Activated CD4-positive, alpha-beta T cell treated with anti-CD3 and anti-CD28 coated beads, Interleukin-10, Interleukin-2, amounts not matched to agents 100 ng/mL and 50 ng/mL, durations not matched to agents 16 hours and 8 hours (primary cell): ENCODE data around the gene LRRC40.
"Not testable (repeated sequence)": the region's sequence is repeated elsewhere in the genome, so short reads cannot be mapped to it uniquely, and the experiment has no call there.

Experiments
- DNase-seq: peaks from one replicate; pipeline ENCODE4 v3.0.0-alpha.2; 2020

LRRC40 gene

GRCh38 chr1:70205434-70206118 is at the start of gene LRRC40:
Gene LRRC40, minus strand, starts transcription at chr1:70205579. Its CDS starts 39 bp downstream, at chr1:70205540.
- peak; percentile 97 for DNase-seq

GRCh38 chr1:70248729-70249128 is 43.4 kb upstream of the LRRC40 start:
- DNase-seq: no peak

- peak; percentile 36 for DNase-seq
Observed at GRCh38 chr1:70247768-70248167, 42.4 kb upstream of the LRRC40 start.

- no peak for DNase-seq
Observed at GRCh38 chr1:70247122-70247521, 41.7 kb upstream of the LRRC40 start.

GRCh38 chr1:70239940-70240339 is 34.6 kb upstream of the LRRC40 start:
- DNase-seq: no peak

GRCh38 chr1:70234733-70235132 is 29.4 kb upstream of the LRRC40 start:
- DNase-seq: no peak

- DNase-seq: no peak
Observed at GRCh38 chr1:70231475-70231874, 26.1 kb upstream of the LRRC40 start.

GRCh38 chr1:70228670-70229069 is 23.3 kb upstream of the LRRC40 start:
- DNase-seq: no peak

- DNase-seq: peak; percentile 5
Observed at GRCh38 chr1:70227439-70227838, 22.1 kb upstream of the LRRC40 start.

GRCh38 chr1:70224954-70225353 is 19.6 kb upstream of the LRRC40 start:
- no peak for DNase-seq

- no peak for DNase-seq
Observed at GRCh38 chr1:70222716-70223235, 17.4 kb upstream of the LRRC40 start.

GRCh38 chr1:70221238-70222121 is 16.1 kb upstream of the LRRC40 start, which contains the start of gene SRSF11:
Gene SRSF11, plus strand, starts transcription at chr1:70221380. Its CDS starts 257 bp downstream, at chr1:70221637.
- peak; percentile 97 for DNase-seq

GRCh38 chr1:70220517-70221237 is 15.3 kb upstream of the LRRC40 start:
- no peak for DNase-seq

- DNase-seq: no peak
Observed at GRCh38 chr1:70220015-70220414, 14.6 kb upstream of the LRRC40 start.

- no peak for DNase-seq
Observed at GRCh38 chr1:70211541-70211940, 6.2 kb upstream of the LRRC40 start.

- peak; percentile 26 for DNase-seq
Observed at GRCh38 chr1:70210820-70211219, 5.4 kb upstream of the LRRC40 start.

- DNase-seq: no peak
Observed at GRCh38 chr1:70208292-70208691, 2.9 kb upstream of the LRRC40 start.

GRCh38 chr1:70207492-70207891 is 2.1 kb upstream of the LRRC40 start:
- no peak for DNase-seq

GRCh38 chr1:70206833-70207232 is 1.5 kb upstream of the LRRC40 start:
- DNase-seq: not testable (repeated sequence)

GRCh38 chr1:70205071-70205433 is 327 bp downstream of the LRRC40 start:
- no peak for DNase-seq

GRCh38 chr1:70204600-70204999 is 779 bp downstream of the LRRC40 start:
- no peak for DNase-seq

- DNase-seq: no peak
Observed at GRCh38 chr1:70204139-70204538, 1.2 kb downstream of the LRRC40 start.

GRCh38 chr1:70202173-70202758 is 3.1 kb downstream of the LRRC40 start:
- no peak for DNase-seq
